HG03095 (cell line): ENCODE measurements around the gene ATP1A1.

Experiments
- ATAC-seq: cut with Tn5 transposase; IDR thresholded peaks from one replicate; pipeline ENCODE4 v1.9.1; 2021; ENCODE audit warnings: moderate library complexity; ENCODE audit not compliant: unreplicated experiment

The ATP1A1 gene

DNA sequence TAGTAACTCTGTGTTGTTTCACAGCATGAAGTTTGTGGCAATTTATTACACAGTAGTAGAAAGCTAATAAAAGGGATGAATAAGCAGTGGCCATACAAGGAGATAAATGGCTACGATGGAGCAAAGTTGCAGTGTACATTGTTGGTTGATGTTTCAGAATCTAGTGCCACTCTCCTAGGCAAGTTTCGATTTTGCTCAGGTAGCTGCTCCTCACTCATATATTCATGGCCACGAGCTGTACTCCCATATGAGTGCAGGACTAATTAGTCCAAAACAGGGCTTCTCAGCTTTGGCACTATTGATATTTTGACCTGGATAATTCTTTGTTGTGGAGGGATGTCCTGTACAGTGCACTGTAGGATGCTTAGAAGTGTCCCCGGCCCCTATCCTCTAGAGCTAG is 30.0 kb upstream of the ATP1A1 start:
- no peak for ATAC-seq

DNA sequence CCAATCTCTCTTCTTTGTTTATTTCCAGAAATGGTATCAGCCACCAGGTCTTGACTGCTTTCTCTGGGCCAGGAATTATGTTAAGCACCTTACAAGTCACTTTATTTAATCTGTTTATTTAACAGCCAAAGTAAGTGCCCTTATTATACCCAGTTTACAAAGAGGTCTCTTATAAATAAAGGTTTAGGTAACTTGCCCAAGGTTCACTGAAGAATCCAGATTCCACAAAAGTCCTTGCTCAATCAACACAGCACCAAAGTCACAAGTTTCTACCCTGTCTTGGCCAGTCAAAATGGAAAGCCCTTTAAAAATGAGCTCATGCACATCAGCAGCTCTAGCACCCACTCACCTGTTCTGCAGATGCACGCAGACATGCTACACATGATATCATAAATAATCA is 28.0 kb upstream of the ATP1A1 start:
- ATAC-seq: no peak

DNA sequence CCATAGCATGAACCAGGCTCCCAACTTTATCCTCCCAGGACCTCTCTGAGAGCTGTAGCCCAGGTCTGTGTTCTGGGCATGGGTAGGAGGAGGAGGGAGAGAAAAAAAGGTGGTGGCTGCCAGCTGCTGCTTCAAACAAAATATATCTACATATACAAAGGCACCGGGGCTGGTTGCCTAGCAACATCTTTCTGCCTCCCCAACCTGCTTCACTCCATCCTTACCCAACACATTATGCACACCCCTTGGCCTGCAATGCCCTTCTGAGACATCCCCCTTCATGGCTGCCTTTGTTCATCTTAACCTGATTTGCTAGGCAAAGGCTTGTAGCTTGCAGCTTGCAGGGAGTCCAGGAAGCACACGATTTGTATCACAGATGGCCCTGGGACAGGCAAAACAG is 27.2 kb upstream of the ATP1A1 start:
- no peak for ATAC-seq

DNA sequence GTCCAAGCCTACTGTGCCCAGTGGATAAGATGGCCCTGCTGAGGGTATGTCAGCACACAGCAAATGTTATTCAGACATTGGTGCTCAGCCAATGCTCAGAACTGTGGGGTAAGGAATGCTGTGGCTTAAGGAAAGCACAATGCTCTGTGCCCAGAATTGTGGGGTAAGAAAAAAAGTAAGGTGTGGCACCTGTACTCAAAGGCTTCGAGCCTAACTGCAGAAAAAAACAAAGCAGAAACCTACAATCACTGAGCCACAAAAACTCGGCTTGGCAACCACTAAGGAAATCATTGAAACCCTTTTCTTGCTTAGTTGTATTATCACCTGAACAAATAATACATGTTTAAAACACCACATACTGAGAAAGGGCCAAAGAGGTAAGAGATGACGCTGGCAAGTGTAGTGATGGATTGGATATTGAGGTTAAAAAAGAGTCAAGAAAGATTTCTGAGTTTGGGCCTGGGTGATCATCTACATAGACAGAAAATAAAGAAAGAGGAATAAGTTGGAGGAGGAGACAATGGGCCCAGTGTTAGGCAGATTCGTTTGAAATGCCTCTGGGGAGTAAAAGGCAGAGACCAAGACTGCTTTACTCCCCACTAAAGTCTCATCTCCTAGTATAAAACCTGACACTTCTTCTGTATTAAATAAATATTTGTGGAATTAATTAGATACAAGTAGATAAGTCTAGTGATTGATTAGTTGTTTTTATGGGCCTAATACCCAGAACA is 25.9 kb upstream of the ATP1A1 start:
- no peak for ATAC-seq

DNA sequence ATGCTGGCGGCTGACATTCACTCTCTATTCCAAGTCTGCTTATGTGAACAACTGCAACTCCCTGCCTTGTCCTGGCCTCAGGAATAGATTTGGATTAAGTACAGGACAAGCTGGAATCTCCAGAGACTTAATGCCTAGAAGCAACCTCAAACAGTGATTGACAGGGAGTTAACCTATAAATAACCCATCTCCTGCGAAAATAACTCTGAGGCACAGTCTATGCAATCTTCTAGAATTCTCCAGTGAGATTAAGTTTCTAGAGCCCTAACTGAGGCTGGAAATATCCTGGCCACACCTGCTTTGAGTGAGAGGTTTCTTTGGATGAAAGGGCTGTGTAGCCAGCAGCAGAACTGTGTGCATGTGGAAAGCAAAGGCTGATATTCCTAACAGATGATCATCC is 25.3 kb upstream of the ATP1A1 start:
- ATAC-seq: no peak

DNA sequence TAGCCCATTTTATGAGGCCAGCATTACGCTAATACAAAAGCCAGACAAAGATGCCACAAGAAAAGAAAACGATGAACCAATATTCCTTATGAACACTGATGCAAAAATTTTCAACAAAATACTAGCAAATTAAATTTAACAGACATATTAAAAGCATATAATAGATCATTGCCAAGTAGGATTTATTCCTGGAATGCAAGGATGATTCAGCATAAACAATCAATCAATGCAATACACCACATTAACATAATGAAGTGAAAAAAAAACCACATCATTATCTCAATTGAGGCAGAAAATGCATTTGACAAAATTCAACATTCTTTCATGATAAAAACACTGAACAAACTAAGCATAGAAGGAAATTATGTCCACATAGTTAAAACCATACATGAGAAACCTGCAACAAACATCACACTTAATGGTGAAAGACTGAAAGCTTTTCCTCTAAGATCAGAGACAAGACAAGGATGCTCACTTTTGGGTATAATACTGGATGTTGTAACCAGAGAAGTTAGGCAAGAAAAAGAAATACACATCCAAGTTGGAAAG is 22.9 kb upstream of the ATP1A1 start:
- ATAC-seq: no peak

DNA sequence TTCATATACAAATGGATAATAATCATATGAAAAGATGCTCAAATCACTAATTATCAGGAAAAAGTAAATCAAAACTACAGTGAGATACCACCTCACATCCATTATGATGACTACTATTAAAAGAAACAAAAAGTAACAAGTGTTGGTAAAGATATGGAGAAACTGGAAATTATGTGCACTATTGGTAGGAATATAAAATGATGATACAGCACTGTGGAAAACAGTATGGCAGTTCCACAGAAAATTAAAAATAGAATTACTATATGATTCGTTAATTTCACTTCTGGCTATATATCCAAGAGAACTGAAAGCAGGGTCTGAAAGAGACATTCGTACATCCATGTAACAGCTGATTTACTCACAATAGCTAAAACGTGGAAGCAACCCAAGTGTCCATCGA is 21.1 kb upstream of the ATP1A1 start:
- ATAC-seq: no peak

DNA sequence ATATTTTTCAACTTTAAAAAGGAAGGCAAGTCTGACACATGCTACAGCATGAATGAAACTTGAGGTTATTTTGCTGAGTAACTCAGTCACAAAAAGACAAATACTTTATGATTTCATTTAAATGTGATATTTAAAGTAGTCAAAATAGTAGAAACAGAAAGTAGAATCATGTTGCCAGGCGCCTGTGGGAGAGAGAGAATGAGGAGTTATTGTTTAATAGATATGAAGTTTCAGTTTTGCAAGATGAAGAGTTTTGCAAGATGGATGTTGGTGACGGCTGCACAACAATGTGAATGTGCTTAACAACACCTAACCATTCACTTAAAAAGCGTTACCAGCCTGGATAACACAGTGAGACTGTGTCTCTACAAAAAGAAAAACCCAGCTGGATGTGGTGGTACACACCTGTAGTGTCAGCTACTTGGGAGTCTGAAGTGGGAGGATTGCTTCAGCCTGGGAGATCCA is 20.7 kb upstream of the ATP1A1 start:
- no peak for ATAC-seq

DNA sequence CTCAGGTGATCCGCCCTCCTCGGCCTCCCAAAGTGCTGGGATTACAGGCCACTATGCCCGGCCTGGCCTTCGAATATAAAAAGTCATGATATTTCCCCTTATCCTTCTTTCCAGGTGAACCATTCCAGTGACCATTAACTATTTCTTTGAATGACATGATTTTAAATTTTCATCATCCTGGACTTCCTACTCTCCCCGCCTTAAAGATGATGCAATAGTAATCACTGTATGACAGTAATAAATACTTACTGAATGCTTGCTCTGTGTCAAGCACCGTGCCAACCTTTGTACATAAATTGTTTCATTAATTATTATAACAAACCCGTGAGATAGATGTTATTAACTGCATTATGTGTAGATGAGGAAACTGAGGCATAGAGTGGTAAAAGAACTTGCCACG is 19.9 kb upstream of the ATP1A1 start:
- no peak for ATAC-seq

DNA sequence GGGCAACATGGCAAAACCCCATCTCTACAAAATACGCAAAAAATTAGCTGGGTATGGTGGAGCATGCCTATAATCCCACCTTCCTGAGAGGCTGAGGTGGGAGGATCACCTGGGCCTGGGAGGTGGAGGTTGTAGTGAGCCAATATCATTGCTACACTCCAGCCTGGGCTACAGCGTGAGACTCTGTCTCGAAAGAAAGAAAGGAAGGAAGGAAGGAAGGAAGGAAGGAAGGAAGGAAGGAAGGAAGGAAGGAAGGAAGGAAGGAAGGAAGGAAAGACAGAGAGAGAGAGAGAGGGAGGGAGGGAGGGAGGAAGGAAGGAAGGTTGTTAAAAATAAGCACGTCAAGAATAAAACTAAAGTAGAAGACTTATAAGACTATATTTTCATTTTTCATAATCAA is 17.0 kb upstream of the ATP1A1 start:
- no peak for ATAC-seq

DNA sequence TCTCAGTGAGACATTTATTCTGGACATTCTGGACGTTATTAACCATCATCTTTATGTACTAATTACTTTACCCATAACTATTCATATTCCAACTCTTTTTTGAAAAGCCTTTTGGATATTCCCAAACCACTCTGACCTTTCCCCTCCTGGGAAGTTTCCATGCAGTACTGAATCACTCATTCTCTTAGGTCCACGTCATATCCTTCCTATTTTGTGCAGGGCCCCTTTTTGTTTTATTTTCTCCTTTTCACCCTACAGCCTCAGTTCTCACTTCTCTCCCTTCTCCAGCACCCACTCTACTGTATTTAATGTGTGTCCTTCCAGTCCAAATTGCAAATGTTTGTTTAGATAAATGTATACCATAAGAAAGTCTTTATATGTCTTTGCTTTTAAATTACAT is 16.4 kb upstream of the ATP1A1 start:
- ATAC-seq: no peak

DNA sequence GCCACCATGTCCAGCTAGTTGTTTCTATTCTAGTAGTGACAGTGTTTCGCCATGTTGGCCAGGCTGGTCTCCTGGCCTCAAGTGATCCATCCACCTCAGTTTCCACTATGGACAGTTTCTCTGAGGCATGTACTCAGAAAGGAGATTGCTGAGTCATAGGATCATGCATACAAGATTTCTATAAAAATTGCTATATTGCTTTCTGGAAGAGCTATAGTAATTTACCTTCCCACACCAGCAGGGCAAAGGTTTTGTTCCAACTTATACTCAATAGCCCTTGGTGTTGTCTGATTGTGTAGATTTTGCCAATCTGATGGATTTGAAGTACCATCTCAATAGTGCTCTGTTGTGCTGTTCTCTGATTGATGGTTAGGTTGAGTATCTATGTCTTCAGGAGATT is 15.6 kb upstream of the ATP1A1 start:
- ATAC-seq: no peak

DNA sequence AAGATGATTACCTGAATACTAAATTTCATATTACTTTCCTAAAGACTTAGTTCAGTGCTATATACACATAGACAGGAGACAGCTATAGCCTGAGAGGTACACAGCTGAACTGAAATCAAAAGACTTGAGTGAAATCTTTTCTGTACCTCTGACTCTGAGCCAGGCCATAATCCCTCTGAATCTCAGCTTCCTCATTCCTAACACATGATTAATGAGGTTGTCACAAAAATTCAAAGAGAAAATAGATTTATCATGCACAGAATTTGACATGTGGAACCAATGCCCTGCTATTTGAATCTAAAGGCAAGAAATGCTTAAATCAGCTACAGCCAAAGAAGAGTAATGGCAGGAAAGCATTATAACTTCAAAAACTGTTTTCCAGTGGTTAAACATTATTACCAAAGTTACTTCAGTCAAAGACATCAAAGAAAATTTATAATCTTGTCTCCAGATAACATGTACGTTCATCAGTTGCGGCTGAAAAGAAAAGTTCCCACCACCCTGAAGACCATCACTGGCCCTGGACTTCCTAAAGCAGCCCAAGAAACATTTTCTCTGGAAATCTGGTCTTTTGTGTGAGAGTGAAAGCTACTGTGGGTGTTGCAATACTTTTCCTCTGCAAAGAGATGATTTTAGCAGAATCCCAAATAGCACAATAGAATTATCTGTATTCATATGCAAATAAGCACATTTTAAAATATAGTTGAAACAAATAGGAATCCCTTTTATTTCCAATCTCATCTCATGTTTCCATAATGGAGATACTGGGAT is 13.8 kb upstream of the ATP1A1 start:
- ATAC-seq: no peak

DNA sequence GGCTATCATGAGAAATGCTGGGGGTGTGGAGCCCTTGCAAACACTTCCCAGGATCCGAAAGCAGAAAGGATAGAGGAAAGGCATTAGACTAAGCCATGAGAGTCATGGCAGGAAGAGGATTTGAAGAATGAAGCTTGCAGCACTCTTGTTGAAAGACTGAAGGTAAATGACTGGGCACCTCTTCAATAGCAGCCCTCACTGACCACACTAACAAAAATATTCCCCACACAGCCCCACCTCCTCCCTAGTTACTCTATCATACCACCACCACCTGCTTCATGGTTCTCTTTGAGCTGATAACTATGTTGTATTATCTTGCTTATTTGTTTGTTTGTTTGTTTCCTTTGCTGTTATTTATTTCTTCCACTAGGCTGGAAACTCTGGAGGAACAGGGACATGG is 13.2 kb upstream of the ATP1A1 start:
- no peak for ATAC-seq

DNA sequence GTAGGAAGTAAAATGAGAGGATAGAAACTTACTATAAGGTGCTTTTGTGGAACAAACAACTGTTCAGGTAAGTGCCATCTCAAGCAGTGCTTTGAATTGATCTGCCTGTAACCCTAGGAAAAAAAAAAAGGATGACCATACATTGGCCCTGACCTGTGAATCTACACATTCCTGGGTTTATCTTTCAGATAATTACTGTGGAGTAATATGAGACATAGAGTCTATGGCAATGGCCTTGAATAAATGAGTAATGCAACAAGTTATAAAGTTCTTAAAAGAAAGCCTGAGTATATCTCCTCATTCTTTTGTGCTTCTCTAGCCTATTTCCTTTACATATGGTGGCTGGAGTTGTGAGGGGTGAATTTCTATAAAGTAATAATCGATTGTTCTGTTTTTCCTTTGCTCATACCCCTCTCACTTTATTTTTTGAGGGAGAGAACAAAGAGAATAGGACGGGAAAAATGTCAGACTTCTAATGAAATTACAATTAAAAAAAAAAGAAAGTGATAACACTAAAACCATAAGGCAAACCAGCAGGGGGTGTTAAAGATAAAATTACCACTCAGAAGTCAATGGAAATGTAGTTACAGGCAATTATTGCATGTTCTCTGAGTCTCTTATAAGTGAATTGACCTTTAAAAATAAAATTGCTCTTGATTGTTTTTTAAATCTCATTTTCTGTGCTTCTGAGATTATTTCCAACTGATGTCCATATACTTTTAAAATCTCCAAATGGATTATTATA is 12.4 kb upstream of the ATP1A1 start:
- ATAC-seq: no peak

DNA sequence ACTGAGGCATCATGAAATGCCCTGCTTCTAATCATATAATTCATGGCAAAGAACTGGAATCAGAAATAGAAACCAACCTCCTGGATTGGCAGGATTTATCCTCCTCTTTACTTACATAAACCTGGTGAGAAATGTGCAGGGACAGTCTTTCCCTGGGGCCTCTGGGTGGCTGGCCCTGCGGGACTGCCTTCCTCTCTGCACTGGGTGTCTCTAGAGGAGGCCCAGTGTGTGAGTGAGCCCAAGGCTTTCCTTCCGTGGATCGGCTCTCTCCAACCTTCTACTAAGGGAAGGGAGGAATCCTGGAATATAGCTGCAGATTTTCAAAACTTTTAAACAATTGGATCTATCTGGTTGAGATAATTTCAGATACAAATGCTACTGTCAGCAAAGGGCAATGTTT is 11.4 kb upstream of the ATP1A1 start:
- no peak for ATAC-seq

DNA sequence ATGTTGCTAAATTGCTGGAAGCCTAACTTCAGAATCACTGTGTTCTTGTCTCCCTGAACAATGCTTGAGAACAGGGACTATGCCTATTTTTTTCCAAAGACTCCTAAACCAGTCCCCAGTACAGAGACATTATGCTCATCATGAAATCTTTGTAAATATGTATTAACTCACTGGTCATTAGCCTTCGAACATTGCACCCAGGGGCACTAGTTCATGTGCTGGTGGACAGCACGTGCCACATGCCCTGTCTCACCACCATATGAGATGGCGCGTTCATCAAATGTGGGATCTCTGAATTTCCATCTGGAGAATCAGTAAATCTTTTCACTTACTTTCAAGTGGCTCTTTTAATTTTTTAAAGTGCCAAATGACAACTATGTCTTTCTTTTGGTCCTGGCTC is 11.0 kb upstream of the ATP1A1 start:
- ATAC-seq: no peak

DNA sequence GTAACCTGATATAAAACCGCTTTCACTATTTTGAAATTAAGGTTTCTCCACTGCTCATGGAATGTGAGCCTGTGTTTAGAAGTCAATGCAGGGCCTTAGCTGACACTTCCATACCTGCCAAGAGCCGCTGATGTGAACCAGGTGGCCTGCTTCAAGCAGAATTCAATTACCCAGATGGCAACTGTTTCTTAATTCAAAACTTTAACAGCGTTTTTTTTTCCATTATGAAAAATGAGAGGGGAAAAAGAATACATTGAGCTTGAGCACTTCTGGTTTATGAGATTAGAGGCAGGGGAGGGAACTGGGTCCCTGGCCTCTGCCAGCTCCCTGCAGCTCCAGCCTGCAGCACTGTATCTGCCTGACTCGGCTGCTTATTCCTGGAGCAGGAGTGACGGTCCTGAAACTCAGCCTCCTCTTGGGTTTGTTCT is 7.7 kb upstream of the ATP1A1 start:
- no peak for ATAC-seq

DNA sequence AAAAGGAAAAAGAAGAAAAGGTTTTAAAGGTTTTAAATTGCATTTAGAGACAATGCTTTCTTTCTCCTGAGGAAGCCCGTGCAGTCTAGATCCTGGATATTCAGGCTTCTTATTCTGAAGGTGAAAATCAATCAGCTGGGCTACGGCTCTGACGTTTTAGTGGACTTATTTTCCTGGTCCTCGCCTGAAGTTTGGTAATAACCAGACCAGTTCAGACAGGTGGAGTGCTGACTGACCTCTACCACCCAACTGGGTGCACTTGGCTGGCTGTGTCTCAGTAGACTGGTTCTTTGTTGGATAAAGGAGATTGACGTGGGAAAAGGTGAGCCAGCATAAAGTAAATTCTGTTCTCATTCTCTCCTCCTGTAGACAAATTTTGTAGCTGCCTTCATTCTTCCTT is 7.2 kb upstream of the ATP1A1 start:
- ATAC-seq: no peak

DNA sequence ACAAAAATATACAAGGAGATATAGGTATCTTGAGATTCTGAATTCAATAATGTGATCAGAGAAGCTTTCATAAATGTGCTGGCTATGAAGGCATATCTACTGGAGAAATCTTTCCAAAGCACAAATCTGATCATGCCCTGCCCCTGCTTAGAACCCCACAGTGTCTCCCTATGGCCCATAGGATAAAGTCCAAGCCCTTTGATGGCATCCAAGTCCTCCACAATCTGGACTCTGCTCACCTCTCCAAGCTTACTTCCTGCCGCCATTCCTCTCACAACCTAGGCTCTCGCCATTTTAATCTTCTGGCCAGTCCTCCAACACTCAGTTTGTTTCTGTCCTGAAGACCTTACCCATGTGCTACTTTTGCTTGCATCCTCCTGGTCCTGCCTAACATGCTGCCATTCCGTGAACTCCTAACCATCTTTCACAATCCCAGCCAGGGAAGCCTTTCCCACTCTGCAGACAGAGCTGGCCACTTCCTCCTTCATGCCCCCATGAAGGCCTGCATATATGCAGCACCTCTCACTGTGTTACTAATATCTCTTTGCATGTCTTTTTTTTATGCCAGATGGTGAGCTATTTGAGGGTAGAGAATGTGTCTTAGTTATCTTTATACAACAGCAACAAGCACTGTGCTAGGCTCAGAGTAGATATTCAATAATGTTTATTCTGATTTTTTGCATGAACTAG is 5.6 kb upstream of the ATP1A1 start:
- ATAC-seq: no peak

DNA sequence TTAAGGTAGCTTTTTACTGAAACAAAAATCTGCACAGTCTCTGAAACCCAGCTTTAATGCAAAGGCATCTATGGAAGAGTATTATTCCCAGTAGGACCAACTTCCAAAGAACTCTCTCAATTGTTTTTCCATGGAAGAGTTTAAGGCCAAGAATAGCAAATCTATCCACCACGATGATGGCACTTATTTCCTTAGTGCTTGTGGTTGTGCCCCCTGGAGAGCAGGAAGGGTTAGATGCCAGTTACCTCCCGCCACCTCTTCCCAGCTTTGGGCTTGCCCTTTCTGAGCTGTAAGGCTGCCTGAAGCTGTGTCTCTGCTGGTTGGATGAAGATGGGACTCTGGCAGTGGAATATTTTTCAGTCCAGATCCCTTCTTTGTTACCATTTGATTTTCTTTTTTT is 4.8 kb upstream of the ATP1A1 start:
- ATAC-seq: no peak
